Liver (tissue), 9 donors: ENCODE measurements around the gene ZNF780B. TPM values are rescaled to one million over a fixed set of nuclear protein-coding genes. Genes with fewer than 3 reads are reported as not detected.

Experiments
- DNase-seq: peaks from one replicate; pipeline ENCODE4 v3.0.0-alpha.2; 2017; ENCODE audit warnings: low spot score
- H3K27ac ChIP-seq, 2 donors: one replicate each; pipeline ENCODE4 v1.7.0; 2013; ENCODE audit warnings: inconsistent platforms in 2 of 2, low read length in 2 of 2, control low read depth in 1 of 2, low read depth in 1 of 2, mild to moderate bottlenecking in 1 of 2
- H3K27me3 ChIP-seq, 4 donors: one replicate each; pipeline versions ENCODE4 v1.6.1 to v1.7.0; 2013; ENCODE audit warnings: low read length in 3 of 4, inconsistent platforms in 1 of 4, mild to moderate bottlenecking in 1 of 4, moderate library complexity in 1 of 4; ENCODE audit not compliant: control insufficient read depth in 4 of 4, insufficient read depth in 4 of 4
- H3K36me3 ChIP-seq, 4 donors: one replicate each; pipeline versions ENCODE4 v1.6.1 to v1.7.0; 2013; ENCODE audit warnings: low read length in 3 of 4, mild to moderate bottlenecking in 3 of 4, low read depth in 1 of 4, moderate library complexity in 1 of 4; ENCODE audit not compliant: control insufficient read depth in 4 of 4, insufficient read depth in 3 of 4
- H3K4me1 ChIP-seq, 4 donors: one replicate each; pipeline versions ENCODE4 v1.6.1 to v1.7.0; 2013; ENCODE audit warnings: low read length in 3 of 4, mild to moderate bottlenecking in 3 of 4, moderate library complexity in 1 of 4; ENCODE audit not compliant: control insufficient read depth in 4 of 4, insufficient read depth in 4 of 4
- H3K4me3 ChIP-seq, 3 donors: one replicate each; pipeline versions ENCODE4 v1.6.1 to v1.7.0; 2013; ENCODE audit warnings: low read length in 3 of 3, control low read depth in 1 of 3, low read depth in 1 of 3, mild to moderate bottlenecking in 1 of 3
- H3K9ac ChIP-seq, 2 donors: one replicate each; pipeline ENCODE4 v1.7.0; 2013; ENCODE audit warnings: low read length in 2 of 2, mild to moderate bottlenecking in 2 of 2, moderate library complexity in 2 of 2, control low read depth in 1 of 2, low read depth in 1 of 2
- H3K9me3 ChIP-seq, 4 donors: one replicate each; pipeline versions ENCODE4 v1.6.1 to v1.7.0; 2013; ENCODE audit warnings: low read length in 3 of 4; ENCODE audit not compliant: control insufficient read depth in 4 of 4
- EGR1 ChIP-seq, 2 donors: IDR thresholded peaks; 2 replicates each; pipeline ENCODE4 v1.6.1; 2016 to 2018; ENCODE audit warnings: antibody characterized with exemption in 2 of 2, low read depth in 2 of 2
- FOXA1 ChIP-seq: IDR thresholded peaks from 2 replicates; pipeline ENCODE4 v1.6.1; 2016; ENCODE audit warnings: antibody characterized with exemption
- FOXA2 ChIP-seq: IDR thresholded peaks from 2 replicates; pipeline ENCODE4 v1.6.1; 2016; ENCODE audit warnings: antibody characterized with exemption
- GABPA ChIP-seq, 2 donors: IDR thresholded peaks in 1 of 2; conservative IDR thresholded peaks in 1 of 2; 2 replicates each; pipeline ENCODE4 v1.6.1; 2016; ENCODE audit warnings: antibody characterized with exemption in 2 of 2, mild to moderate bottlenecking in 1 of 2, moderate library complexity in 1 of 2
- HNF4A ChIP-seq, 2 donors: conservative IDR thresholded peaks; 2 replicates each; pipeline ENCODE4 v1.6.1; 2016; ENCODE audit warnings: antibody characterized with exemption in 2 of 2, mild to moderate bottlenecking in 2 of 2
- HNF4G ChIP-seq: IDR thresholded peaks from 2 replicates; pipeline ENCODE4 v1.6.1; 2016; ENCODE audit warnings: antibody characterized with exemption
- JUND ChIP-seq, 2 donors: IDR thresholded peaks; 2 replicates each; pipeline ENCODE4 v1.6.1; 2016; ENCODE audit warnings: antibody characterized with exemption in 2 of 2
- NR2F2 ChIP-seq: IDR thresholded peaks from 2 replicates; pipeline ENCODE4 v1.6.1; 2016; ENCODE audit warnings: antibody characterized with exemption
- RAD21 ChIP-seq, 2 donors: IDR thresholded peaks; 2 replicates each; pipeline ENCODE4 v1.6.1; 2016; ENCODE audit warnings: antibody characterized with exemption in 2 of 2, mild to moderate bottlenecking in 2 of 2
- RXRA ChIP-seq, 2 donors: IDR thresholded peaks; 2 replicates each; pipeline ENCODE4 v1.6.1; 2017 to 2018; ENCODE audit warnings: antibody characterized with exemption in 2 of 2, mild to moderate bottlenecking in 1 of 2
- SP1 ChIP-seq: IDR thresholded peaks from 2 replicates; pipeline ENCODE4 v1.6.1; 2018; ENCODE audit warnings: antibody characterized with exemption, mild to moderate bottlenecking
- TAF1 ChIP-seq: conservative IDR thresholded peaks from 2 replicates; pipeline ENCODE4 v1.6.1; 2016; ENCODE audit warnings: antibody characterized with exemption, mild to moderate bottlenecking
- YY1 ChIP-seq: IDR thresholded peaks from 2 replicates; pipeline ENCODE4 v1.6.1; 2016; ENCODE audit warnings: antibody characterized with exemption, mild to moderate bottlenecking
- whole genome bisulfite sequencing: extraction: QIAGEN DNeasy Blood & Tissue Kit; methylation state at CpG from one replicate; pipeline ENCODE4 v1.1.7; 2013; 5-methylcytosine and 5-hydroxymethylcytosine counted together
- polyA plus RNA-seq, 2 donors: library from polyadenylated mRNA; stranded (reverse) in 1 of 2; unstranded in 1 of 2; fragments of 200-250 nt in 1 of 2; fragments of >200 nt in 1 of 2; fragmentation: Nextera tagmentation in 1 of 2; extraction: Ambion mirVana in 1 of 2; gene quantifications; one replicate each; pipeline versions ENCODE4 v1.2.1 to v1.2.3, GENCODE V29; 2013 to 2015
- total RNA-seq, 2 donors: library from RNA; depleted of rRNA; stranded (reverse); fragments of >200 nt; gene quantifications; one replicate each; pipeline ENCODE4 v1.2.3, GENCODE V29; 2014
- TF ChIP-seq, protein P1 (sequence below): IDR thresholded peaks from 2 replicates; pipeline ENCODE4 v1.6.1; 2016; ENCODE audit warnings: antibody characterized with exemption
- TF ChIP-seq, protein P2 (sequence below): fragments of 150-350 bp; IDR thresholded peaks from 2 replicates; pipeline ENCODE4 v1.5.1; 2017; ENCODE audit warnings: improper control_type of control experiment, low read depth, low read length; ENCODE audit not compliant: missing input control
- TF ChIP-seq, protein P3 (sequence below): IDR thresholded peaks from 2 replicates; pipeline ENCODE4 v1.6.1; 2016; ENCODE audit warnings: antibody characterized with exemption
- TF ChIP-seq, protein P4 (sequence below): IDR thresholded peaks from 2 replicates; pipeline ENCODE4 v1.6.1; 2016; ENCODE audit warnings: antibody characterized with exemption, mild to moderate bottlenecking
- TF ChIP-seq, protein P5 (sequence below): IDR thresholded peaks from 2 replicates; pipeline ENCODE4 v1.6.1; 2016; ENCODE audit warnings: antibody characterized with exemption
- donor health status: healthy.
- donor health status: healthy.
- donor health status: healthy.
- donor health status: healthy.
- donor health status: healthy.

Gene ZNF780B
- total and polyA plus RNA-seq, 4 donors: 1.4 to 18.0 (median 5.8) TPM

DNA sequence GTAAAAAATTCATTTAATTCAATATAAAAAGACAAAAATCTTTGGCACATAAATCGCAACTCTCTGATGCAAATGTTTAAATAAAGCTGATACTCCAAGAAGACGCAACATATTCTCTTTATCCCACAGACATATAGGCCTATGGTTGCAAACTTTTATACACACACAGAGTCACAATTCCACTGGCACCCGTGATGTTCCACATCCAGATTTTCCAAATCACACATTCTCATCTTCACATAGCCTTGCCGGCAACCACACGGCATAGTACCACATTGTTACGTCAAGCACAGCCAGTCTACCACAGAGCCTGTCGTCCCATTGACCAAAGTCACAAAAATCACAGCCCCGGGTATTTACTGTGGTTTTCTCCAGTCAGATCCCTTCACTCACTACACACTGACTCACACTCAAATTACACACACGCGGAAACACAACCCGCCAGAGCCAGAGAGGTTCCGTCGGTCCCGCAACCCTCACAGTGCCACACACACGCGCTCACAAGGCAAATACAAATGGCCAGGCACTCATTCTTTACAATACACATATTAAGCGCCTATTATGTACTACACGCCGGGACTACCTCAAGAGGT, 59.7 kb downstream of the ZNF780B start:
- Histone ChIP-seq H3K27me3 (no peaks in the 10 kb centered on the region), H3K4me1 (peaks cover 5 to 15% (median 8%) of the 10 kb centered on the region in 4 donors), H3K9ac (peak overlapping the region; percentile 87 to 96), H3K4me3 (peak overlapping the region; percentile 58 to 98 (median 94)), H3K9me3 (peaks cover 0 to 2% (median 1%) of the 10 kb centered on the region in 4 donors), H3K27ac (peak overlapping the region; percentile 84 to 87), H3K36me3 (peaks cover 0 to 2% (median 0%) of the 10 kb centered on the region in 4 donors)
- no peak for DNase-seq
- 11% methylated on average over 19 of the region's 19 CpGs for WGBS
- no peak for TF ChIP-seq RAD21 (IDR thresholded peaks at IDR 0.05)
- TF ChIP-seq YY1: no peak
- TF ChIP-seq, protein P1, sequence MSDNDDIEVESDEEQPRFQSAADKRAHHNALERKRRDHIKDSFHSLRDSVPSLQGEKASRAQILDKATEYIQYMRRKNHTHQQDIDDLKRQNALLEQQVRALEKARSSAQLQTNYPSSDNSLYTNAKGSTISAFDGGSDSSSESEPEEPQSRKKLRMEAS: no peak
- TF ChIP-seq, protein P2, sequence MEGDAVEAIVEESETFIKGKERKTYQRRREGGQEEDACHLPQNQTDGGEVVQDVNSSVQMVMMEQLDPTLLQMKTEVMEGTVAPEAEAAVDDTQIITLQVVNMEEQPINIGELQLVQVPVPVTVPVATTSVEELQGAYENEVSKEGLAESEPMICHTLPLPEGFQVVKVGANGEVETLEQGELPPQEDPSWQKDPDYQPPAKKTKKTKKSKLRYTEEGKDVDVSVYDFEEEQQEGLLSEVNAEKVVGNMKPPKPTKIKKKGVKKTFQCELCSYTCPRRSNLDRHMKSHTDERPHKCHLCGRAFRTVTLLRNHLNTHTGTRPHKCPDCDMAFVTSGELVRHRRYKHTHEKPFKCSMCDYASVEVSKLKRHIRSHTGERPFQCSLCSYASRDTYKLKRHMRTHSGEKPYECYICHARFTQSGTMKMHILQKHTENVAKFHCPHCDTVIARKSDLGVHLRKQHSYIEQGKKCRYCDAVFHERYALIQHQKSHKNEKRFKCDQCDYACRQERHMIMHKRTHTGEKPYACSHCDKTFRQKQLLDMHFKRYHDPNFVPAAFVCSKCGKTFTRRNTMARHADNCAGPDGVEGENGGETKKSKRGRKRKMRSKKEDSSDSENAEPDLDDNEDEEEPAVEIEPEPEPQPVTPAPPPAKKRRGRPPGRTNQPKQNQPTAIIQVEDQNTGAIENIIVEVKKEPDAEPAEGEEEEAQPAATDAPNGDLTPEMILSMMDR: no peak
- TF ChIP-seq FOXA1: no peak
- no peak for TF ChIP-seq FOXA2
- no peak for TF ChIP-seq HNF4G
- TF ChIP-seq, protein P3, sequence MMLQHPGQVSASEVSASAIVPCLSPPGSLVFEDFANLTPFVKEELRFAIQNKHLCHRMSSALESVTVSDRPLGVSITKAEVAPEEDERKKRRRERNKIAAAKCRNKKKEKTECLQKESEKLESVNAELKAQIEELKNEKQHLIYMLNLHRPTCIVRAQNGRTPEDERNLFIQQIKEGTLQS: no peak
- TF ChIP-seq HNF4A (conservative IDR thresholded peaks at IDR 0.05): no peak
- no peak for TF ChIP-seq TAF1
- TF ChIP-seq GABPA (IDR thresholded peaks at IDR 0.05 in 1 of 2, conservative IDR thresholded peaks at IDR 0.05 in 1 of 2): no peak
- TF ChIP-seq, protein P4, sequence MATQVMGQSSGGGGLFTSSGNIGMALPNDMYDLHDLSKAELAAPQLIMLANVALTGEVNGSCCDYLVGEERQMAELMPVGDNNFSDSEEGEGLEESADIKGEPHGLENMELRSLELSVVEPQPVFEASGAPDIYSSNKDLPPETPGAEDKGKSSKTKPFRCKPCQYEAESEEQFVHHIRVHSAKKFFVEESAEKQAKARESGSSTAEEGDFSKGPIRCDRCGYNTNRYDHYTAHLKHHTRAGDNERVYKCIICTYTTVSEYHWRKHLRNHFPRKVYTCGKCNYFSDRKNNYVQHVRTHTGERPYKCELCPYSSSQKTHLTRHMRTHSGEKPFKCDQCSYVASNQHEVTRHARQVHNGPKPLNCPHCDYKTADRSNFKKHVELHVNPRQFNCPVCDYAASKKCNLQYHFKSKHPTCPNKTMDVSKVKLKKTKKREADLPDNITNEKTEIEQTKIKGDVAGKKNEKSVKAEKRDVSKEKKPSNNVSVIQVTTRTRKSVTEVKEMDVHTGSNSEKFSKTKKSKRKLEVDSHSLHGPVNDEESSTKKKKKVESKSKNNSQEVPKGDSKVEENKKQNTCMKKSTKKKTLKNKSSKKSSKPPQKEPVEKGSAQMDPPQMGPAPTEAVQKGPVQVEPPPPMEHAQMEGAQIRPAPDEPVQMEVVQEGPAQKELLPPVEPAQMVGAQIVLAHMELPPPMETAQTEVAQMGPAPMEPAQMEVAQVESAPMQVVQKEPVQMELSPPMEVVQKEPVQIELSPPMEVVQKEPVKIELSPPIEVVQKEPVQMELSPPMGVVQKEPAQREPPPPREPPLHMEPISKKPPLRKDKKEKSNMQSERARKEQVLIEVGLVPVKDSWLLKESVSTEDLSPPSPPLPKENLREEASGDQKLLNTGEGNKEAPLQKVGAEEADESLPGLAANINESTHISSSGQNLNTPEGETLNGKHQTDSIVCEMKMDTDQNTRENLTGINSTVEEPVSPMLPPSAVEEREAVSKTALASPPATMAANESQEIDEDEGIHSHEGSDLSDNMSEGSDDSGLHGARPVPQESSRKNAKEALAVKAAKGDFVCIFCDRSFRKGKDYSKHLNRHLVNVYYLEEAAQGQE: no peak
- TF ChIP-seq EGR1 (IDR thresholded peaks at IDR 0.05; ENCODE audit: low read depth in 2 of 2): no peak
- no peak for TF ChIP-seq JUND (IDR thresholded peaks at IDR 0.05)
- TF ChIP-seq, protein P5, sequence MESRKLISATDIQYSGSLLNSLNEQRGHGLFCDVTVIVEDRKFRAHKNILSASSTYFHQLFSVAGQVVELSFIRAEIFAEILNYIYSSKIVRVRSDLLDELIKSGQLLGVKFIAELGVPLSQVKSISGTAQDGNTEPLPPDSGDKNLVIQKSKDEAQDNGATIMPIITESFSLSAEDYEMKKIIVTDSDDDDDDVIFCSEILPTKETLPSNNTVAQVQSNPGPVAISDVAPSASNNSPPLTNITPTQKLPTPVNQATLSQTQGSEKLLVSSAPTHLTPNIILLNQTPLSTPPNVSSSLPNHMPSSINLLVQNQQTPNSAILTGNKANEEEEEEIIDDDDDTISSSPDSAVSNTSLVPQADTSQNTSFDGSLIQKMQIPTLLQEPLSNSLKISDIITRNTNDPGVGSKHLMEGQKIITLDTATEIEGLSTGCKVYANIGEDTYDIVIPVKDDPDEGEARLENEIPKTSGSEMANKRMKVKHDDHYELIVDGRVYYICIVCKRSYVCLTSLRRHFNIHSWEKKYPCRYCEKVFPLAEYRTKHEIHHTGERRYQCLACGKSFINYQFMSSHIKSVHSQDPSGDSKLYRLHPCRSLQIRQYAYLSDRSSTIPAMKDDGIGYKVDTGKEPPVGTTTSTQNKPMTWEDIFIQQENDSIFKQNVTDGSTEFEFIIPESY: no peak
- no peak for TF ChIP-seq RXRA (IDR thresholded peaks at IDR 0.05)
- no peak for TF ChIP-seq NR2F2
- TF ChIP-seq SP1: no peak
